GM19099 (cell line): ENCODE measurements around the gene COMMD6.

ENCODE experiments used
- POLR2A ChIP-seq: IDR thresholded peaks from 3 replicates; pipeline ENCODE4 v1.6.1; 2011; ENCODE audit warnings: low read depth; ENCODE audit not compliant: insufficient read length; ENCODE audit errors: extremely low read depth

COMMD6 gene

DNA sequence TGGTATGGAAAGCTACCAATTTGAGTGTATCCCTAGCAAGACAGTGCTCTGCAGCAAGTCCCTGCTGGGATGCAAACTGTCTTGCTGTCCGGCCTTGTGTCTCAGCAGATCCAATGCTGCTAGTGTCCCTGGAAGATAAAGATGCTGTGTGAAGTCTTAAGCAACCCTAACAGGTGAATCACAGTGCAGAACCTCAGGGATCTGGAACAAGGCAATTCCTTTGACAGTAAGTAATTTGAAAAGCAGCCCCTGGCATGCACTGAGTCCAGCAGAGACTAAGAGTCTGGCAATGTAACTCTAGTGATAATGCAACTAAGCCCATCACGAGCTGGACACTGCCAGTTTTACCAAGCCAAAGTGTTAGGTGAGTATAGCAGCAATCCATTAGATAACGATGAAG, 10.3 kb upstream of the COMMD6 start:
- no peak for TF ChIP-seq POLR2A

DNA sequence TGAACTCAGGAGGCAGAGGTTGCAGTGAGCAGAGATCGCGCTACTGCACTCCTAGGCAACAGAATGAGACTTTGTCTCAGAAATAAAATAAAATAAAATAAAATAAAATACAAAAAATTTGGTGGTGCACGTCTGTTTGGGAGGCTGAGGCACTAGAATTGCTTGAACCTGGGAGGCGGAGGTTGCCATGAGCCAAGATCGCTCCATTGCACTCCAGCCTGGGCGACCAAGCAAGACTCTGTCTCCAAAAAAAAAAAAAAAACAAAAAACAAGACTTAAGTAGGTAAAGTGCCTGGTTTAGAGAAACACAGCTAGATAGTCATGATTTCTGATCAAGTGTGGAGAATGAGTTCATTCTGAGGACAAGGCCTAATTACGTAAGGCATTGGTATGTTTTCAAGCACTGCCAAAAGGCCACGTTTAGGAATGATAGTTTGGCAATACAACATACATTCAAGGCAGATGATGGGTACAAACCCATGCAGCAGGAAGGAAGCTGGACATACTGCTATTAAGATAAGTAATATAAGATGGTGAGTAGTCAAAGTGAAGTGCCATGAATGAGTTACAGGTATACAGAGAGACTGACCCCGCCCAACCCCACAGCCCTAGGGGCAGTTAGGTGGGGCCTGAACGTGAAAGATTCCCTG, 7.2 kb upstream of the COMMD6 start:
- no peak for TF ChIP-seq POLR2A

DNA sequence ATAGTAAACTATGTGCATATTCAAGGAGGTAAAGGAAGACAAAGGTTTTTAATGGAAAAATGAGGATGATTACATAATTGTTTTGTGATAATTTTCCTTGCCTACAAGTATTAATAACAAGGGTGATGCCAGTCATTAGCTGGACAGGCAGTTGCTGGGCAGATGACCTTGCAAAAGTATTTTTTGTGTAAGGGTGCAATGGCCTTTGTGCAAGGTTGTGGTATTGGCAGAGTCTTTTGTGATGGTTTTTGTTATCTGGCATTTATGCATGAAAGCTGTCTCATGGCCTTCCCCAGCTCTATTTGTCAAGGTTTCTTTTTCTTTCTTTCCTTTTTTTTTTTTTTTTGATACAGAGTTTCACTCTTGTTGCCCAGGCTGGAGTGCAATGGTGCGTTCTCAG, 4.3 kb upstream of the COMMD6 start:
- TF ChIP-seq POLR2A, result no peak

DNA sequence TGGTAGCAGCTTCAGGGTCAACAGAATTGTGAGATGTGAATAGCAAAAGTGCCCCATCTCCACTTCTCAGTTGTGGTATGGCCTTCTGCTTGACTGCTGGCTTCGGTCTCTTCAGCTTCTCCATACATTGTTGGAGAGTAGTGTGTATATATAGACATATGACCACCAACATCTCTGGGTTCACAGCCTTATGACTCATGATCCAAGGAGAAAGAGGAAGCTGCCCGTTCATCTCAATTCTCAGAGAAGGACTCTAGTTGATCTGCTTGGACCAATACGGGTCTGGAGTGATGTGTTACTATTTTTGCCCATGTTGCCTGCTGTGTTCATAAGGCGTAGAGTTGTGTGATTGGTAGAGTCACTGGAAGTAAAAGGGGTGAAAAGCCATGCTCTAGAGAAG, 3.6 kb upstream of the COMMD6 start:
- no peak for TF ChIP-seq POLR2A

DNA sequence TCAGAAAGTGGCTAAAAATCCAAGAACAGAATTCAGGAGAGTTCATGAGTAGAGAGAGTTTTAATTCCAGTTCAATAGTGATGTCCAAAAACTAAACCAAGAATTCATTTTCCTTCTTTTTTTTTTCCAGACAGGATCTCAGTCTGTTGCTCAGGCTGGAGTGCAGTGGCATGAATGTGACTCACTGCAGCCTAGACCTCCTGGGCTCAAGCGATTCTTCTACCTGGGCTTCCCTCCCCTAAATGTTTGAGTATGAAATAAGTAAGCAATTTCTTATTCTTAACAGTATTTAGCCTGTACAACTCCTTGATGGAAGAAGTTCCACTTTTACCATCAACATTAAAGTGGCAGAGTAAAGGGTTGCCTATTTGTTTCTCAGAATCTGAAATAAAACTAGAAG, 3.8 kb downstream of the COMMD6 start:
- no peak for TF ChIP-seq POLR2A

DNA sequence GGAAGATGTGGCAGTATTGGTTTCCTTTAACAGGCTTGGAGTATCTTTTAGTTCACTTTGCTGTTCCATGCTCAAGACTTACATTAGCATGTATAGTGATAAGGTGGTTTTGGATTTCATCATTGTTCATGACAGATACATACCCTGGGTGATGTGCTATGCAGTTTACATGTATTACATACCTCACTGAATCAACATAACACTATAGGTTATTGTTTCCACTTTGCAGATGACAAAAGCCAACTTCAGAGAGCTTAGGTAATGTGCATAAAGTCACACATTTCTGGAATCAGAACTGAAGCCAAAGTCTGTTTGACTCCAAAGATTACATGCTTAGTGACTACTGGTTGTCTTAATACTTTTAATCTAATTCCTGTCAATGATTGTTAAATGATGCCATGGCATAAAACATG, 7.1 kb downstream of the COMMD6 start:
- TF ChIP-seq POLR2A, result no peak

DNA sequence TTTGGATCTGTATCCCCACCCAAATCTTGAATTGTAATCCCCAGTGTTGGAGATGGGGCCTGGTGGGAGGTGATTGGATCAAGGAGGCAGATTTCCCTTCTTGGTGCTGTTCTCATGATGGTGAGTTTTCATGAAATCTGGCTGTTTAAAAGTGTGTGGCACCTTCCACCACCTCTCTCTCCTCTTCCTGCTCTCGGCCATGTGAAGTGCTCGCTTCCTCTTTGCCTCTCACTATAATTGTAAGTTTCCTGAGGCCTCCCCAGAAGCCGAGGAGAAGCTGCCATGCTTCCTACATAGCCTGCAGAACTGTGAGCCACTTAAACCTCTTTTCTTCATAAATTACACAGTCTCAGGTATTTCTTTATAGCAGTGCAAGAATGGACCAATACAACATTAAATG, 15.7 kb downstream of the COMMD6 start:
- no peak for TF ChIP-seq POLR2A

DNA sequence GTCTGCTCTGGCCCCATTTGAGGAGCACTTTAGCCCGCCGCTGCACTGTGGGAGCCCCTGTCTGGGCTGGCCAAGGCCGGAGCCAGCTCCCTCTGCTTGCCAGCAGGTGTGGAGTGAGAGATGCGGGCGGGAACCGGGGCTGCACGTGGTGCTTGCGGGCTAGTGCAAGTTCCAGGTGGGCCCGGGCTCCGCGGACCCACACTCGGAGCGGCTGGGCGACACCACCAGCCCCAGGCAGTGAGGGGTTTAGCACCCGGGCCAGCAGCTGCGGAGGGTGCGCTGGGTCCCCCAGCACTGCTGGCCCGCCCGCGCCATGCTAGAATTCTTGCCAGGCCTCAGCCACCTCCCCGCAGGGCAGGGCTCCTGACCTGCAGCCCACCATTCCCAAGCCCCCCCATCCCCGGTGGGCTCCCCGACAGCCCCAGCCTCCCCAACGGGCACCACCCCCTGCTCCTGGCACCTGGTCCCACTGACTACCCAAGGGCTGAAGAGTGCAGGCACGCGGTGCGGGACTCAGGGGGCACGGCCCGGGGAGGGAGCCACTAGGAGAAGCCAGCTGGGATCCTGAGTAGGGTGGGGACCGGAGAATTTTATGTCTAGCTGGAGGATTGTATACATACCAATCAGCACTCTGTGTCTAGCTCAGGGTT, 19.1 kb downstream of the COMMD6 start:
- no peak for TF ChIP-seq POLR2A

DNA sequence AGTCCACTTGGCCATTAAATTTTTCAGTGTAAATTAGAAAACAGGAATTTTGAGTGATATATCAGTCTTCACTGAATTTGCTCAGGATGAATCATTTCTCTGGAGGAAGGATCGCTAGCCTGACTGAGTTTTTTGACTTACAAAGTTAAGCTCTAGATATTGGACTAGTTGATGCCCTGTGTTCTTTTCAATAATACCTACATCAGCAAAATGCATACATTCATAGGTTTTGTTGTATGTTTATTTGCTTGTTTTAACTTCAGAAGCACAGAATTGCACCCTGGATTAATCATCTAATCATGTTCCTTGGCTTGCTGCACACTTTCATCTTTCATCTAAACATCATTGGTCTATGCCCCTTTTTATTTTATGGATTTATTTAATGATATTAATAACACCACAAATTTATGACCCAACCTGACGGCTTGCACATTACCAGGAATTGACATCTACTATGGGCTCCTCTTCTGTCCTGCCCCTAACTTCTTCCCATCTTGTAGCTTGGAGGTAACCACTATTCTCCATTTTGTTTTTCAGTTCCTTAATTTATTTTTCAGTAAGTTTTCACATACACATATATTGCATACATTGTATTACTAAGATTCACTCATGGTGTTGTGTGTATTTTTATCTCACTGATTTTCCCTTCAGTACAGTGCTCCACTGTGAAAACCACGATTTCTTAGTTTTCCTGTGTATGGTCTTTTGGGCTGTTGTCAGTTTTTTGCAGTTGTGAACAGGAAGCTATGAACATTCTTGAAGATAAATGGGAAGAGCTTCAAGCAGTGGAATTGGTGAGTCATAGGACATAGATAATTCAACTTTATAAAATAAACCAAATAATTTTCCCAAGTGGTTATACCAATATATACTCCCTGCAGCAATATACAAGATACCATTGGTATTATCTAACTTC, 23.3 kb downstream of the COMMD6 start:
- TF ChIP-seq POLR2A, result no peak

DNA sequence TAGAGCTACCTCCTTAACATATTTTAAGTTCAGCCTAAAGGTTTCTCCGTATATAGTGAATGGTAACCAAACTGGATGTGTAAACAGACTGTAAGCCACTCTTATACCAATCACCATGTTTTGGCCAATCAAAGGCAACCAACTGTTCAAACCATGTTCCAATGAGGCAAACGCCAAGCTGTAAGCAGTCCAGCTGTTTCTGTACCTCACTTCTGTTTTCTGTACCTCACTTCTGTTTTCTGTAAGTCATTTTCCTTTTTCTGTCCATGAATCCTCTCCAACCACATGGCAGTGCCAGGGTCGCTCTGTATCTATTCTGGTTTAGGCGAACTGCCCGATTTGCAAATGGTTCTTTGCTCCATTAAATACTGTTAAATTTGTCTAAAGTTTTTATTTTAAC, 24.4 kb downstream of the COMMD6 start:
- TF ChIP-seq POLR2A, result no peak

DNA sequence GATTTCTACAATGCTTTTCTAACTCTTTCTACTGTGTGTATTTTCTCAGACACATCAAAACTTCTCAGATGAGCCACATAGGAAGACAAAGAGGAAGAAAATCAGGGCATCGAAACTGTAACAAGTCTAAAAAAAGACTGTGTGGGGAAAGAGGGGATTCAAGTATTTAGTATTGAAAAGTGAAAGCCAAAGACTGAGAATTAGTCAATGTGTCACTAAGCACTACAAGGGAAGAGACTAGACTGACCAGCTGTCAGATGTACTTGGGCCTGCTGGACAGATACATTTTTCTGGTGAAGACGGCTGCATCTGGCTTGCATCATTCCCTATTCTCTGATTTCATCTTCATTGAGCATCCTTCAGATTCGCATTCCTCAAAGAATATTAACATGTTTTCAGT, 25.4 kb downstream of the COMMD6 start:
- no peak for TF ChIP-seq POLR2A

DNA sequence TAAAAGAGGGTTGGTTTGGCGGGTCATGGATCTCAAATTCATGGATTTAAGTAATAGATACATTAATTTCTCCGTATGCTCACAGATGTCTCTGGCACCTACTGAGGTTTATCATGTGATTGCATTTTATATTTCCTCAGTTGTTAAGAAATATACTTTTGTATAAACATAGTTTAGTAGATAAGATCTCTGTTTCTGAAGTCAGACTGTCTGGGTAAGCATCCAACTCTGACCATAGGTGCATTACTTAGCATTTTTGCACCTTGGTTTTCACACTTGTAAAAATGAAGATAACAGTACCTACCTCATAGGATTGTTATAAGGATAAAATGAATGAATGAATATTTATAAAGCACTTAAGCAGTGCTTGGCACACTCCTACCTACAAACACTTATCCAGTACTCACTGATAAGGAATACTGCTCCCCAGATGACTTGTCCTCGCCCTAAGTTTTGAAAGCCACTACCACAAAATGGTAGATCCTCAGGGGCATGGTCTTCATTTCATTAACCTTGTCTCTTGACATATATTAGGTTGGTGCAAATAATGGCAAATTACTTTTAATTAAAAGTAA, 26.5 kb downstream of the COMMD6 start:
- no peak for TF ChIP-seq POLR2A

DNA sequence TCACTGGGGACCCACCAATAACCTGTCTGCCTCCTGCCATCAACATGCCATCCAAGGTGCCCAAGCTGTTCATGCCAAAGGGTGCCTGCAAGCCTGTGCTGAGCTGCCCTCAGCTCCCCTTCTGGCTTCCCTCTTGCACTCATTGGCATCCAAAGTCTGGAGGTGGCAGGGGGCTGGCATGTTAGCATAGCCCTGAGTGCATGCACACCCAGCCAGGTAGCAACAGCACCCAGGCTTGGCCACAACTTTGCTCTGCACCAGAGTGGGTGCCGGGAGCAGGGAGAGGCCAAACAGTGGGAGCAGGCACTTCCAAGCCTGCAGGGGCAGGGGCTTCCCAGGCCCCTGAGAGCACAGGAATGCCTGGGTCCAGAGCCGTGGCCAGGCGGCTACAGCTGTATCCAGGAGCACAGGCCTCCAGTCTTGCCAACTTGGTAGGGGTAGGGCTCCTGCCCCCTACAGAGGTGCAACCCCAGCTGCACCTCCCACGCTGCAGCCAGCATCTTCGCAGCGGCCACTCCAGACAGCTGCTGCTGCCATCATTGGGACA, 29.6 kb downstream of the COMMD6 start:
- no peak for TF ChIP-seq POLR2A

DNA sequence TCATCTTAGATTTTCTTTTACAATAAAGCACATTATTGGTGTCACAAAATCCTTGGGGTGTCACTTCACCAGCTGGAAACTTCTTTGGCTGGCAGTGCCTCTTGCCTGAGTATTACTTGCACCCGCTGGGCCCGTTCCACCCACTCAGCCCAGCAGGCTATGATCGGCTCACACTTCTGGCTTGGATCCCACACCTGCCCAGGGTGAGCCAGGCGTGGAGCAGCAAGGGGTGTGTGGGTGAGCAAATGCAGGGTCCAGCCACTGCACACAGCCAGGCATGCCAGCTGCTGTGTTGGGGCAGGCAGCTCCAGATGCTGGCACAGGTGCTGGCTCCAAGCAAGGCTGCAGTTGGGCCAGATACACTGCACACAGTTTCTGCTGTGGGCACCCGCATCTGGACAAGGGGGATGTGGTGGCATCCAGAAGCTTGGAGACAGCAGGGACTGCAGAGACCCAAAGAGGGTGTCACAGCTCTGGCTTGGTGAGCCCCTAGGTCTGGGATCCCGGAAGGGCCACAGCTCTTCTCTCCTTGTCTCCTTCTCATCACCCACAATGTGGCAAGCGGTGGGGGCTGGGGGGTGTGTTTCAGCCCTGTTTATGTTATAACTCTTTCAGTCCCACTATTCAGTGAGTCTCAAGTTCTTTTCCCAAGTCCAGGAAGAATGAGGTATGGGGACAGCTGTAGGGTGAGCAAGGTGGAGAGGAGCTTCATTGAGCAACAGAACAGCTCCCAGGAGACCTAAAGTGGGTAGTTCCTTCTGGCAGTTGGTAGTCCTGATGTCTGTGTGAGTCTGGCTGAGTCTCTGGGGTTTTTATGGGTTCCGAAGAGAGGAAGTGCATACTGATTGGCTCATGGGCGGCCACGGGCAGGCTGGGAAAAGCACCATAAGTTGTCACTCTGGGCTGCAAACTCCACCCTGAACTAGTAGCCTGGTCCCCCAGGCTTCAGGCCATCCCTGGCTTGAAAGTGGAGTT, 30.3 kb downstream of the COMMD6 start:
- no peak for TF ChIP-seq POLR2A
